Measurements from ENCODE around the gene IL3RA.

DNA sequence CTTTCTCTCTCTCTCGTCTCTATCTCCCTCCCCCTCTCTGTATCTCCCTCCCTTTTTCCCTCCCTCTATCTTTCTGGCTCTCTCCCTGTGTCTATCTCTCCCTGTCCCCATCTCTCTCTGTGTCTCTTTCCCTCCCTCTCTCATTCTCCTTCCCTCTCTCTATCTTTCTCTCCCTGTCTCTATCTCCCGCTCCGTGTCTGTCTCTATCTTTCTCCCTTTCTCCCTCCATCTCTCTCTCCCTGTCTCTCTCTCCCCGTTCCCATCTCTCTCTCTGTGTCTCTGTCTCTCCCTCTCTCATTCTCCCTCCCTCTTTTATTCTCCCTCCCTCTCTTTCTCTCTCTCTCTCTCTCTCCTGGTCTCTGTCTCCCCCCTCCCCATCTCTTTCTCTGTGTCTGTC is 22.9 kb downstream of the IL3RA start:
- no peak for TF ChIP-seq MAX (CRISPR knock-in tag; IDR thresholded peaks at IDR 0.05)
- no peak for TF ChIP-seq FOXJ3 (CRISPR knock-in tag; IDR thresholded peaks at IDR 0.05; ENCODE audit: borderline replicate concordance)
- TF ChIP-seq CTCF (IDR thresholded peaks at IDR 0.05) = no peak
- no peak for TF ChIP-seq ATF6 (CRISPR knock-in tag; IDR thresholded peaks at IDR 0.05)
- no peak for TF ChIP-seq TEAD4 (CRISPR knock-in tag; IDR thresholded peaks at IDR 0.05)
- TF ChIP-seq, protein P1, sequence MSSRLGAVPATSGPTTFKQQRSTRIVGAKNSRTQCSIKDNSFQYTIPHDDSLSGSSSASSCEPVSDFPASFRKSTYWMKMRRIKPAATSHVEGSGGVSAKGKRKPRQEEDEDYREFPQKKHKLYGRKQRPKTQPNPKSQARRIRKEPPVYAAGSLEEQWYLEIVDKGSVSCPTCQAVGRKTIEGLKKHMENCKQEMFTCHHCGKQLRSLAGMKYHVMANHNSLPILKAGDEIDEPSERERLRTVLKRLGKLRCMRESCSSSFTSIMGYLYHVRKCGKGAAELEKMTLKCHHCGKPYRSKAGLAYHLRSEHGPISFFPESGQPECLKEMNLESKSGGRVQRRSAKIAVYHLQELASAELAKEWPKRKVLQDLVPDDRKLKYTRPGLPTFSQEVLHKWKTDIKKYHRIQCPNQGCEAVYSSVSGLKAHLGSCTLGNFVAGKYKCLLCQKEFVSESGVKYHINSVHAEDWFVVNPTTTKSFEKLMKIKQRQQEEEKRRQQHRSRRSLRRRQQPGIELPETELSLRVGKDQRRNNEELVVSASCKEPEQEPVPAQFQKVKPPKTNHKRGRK (CRISPR knock-in tag; IDR thresholded peaks at IDR 0.05; ENCODE audit: borderline replicate concordance) = no peak
- TF ChIP-seq IRF1 (CRISPR knock-in tag; IDR thresholded peaks at IDR 0.05) = no peak
- no peak for TF ChIP-seq ATF3 (CRISPR knock-in tag; conservative IDR thresholded peaks at IDR 0.05)
